ENCODE measurements around the gene MYBPH. TPM values are rescaled to one million over a fixed set of nuclear protein-coding genes. Genes with fewer than 3 reads are reported as not detected.

The MYBPH gene
- total and polyA plus RNA-seq, 2 donors (not counting 3 experiments of a cell fraction or from before 2014, with no cell fraction given), result not detected

DNA sequence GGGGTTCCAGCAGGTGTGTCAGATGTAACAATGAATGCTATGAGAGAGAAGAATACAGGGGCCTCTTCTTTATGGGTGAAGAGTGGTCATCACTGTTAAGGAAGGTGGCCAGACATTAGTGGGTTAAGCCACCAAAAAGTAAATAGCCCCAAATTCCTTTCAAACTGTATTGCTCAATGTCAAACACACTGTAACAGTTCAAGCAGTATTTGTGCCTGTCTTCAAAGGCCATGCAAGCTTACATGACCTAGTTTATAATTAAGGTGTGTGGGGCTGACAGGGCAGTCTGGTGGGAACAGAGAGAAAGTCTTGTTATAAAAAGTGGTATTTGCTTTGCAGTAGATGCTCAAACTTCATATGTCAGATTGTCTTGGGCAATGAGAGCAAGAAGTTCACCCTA is 35.4 kb upstream of the MYBPH start:
- no peak overlapping the region for H3K4me3 ChIP-seq (replicated peaks in 1 of 3; ENCODE audit: insufficient read depth in 1 of 3, low read depth in 1 of 3, low read length in 3 of 3)
- H3K4me2 ChIP-seq (ENCODE audit: insufficient read depth, low read length), result no peak overlapping the region
- dilution Hi-C loops (cut with MboI; ENCODE audit: extremely low pct_ligation_motif_present, low sequenced_read_pairs) (no loop called here), intact Hi-C loops (cut with micrococcal nuclease) (no loop called here)
- no peaks in the 10 kb centered on the region for H3K9me3 ChIP-seq (replicated peaks; ENCODE audit: control insufficient read depth, insufficient read depth, low read length)
- H3K27ac ChIP-seq (ENCODE audit: insufficient read depth, low read depth, low read length), result no peak overlapping the region
- BruUV-seq (replicated peaks), result no TSS peak
- no peak overlapping the region for H2AFZ ChIP-seq (ENCODE audit: low read depth, low read length)
- H4K20me1 ChIP-seq (replicated peaks; ENCODE audit: control insufficient read depth, extremely low read depth, insufficient read depth, low read length), result no peaks in the 10 kb centered on the region
- no peaks in the 10 kb centered on the region for H3K36me3 ChIP-seq (ENCODE audit: control insufficient read depth in 2 of 2, extremely low read depth in 1 of 2, insufficient read depth in 2 of 2, low read length in 2 of 2)
- ChIA-PET POLR2A (no interaction called here), CTCF (interaction anchor here (3.4 to 8.7 kb wide), 2 partner anchors 93 to 169 kb away, joined by 16 to 363 read pairs; no protein-coding TSS in a partner anchor)
- no peaks in the 10 kb centered on the region for H3K4me1 ChIP-seq (ENCODE audit: control insufficient read depth, extremely low read depth, insufficient read depth, low read length)
- DNase-seq (ENCODE audit: low read depth, low spot score) (no peak), FAIRE-seq (no peak)
- peaks cover 3 to 8% of the 10 kb centered on the region in 2 experiments for H3K27me3 ChIP-seq (ENCODE audit: control insufficient read depth in 2 of 2, insufficient read depth in 2 of 2, low read length in 2 of 2)
- no peak overlapping the region for H3K9ac ChIP-seq (replicated peaks; ENCODE audit: extremely low read depth, insufficient read depth, low read length)
- no peak for TF ChIP-seq JUN (IDR thresholded peaks at IDR 0.05; ENCODE audit: borderline replicate concordance, insufficient read depth, insufficient read length, low read depth)
- TF ChIP-seq CTCF (IDR thresholded peaks at IDR 0.05; ENCODE audit: extremely low read depth in 1 of 2, insufficient read depth in 1 of 2, low read depth in 1 of 2, low read length in 2 of 2), result no peak
- no peak for TF ChIP-seq FOS (IDR thresholded peaks at IDR 0.05; ENCODE audit: borderline replicate concordance, insufficient read depth, low read length)
- TF ChIP-seq EZH2 (IDR thresholded peaks at IDR 0.05; ENCODE audit: borderline replicate concordance, low read depth, low read length, severe bottlenecking), result no peak
- no peak for TF ChIP-seq GATA2 (IDR thresholded peaks at IDR 0.05; ENCODE audit: insufficient read depth, insufficient read length, low read depth, low read length)
- TF ChIP-seq POLR2AphosphoS5 (IDR thresholded peaks at IDR 0.05; ENCODE audit: insufficient read depth, low read depth, low read length), result no peak
- H3K79me2 ChIP-seq (ENCODE audit: control insufficient read depth, insufficient read depth, low read length), result no peaks in the 10 kb centered on the region
- H3K9me1 ChIP-seq (replicated peaks; ENCODE audit: control insufficient read depth, extremely low read depth, insufficient read depth, low read length), result no peaks in the 10 kb centered on the region

Data from endothelial cell of umbilical vein (primary cell).